Measurements from ENCODE around the gene GABRP. TPM values are rescaled to one million over a fixed set of nuclear protein-coding genes. Genes with fewer than 3 reads are reported as not detected.

GABRP gene
- polyA plus RNA-seq, 1 donor (not counting 4 experiments of a cell fraction or from before 2014, with no cell fraction given) = 0.18 TPM

- no peak overlapping the region for H3K4me3 ChIP-seq (ENCODE audit: control insufficient read depth in 2 of 3, extremely low read depth in 1 of 3, insufficient read depth in 2 of 3, low read depth in 1 of 3, low read length in 3 of 3)
- H3K27me3 ChIP-seq (ENCODE audit: control insufficient read depth, extremely low read depth, insufficient read depth, low read length) = no peaks in the 10 kb centered on the region
- no peaks in the 10 kb centered on the region for H4K20me1 ChIP-seq (ENCODE audit: control insufficient read depth, extremely low read depth, insufficient read depth, low read length)
- no peak for TF ChIP-seq CTCF (optimal IDR thresholded peaks at IDR 0.05 in 1 of 3, IDR thresholded peaks at IDR 0.05 in 1 of 3, conservative IDR thresholded peaks at IDR 0.05 in 1 of 3; ENCODE audit: extremely low read depth in 1 of 3, insufficient read depth in 2 of 3, low read length in 3 of 3)
- TF ChIP-seq EZH2 (IDR thresholded peaks at IDR 0.05; ENCODE audit: low read length) = no peak
- H3K9me1 ChIP-seq (ENCODE audit: control insufficient read depth, extremely low read depth, insufficient read depth, low read length) = no peaks in the 10 kb centered on the region
- peaks cover 3% of the 10 kb centered on the region for H3K4me1 ChIP-seq (ENCODE audit: control insufficient read depth, extremely low read depth, insufficient read depth, low read length)
- H3K36me3 ChIP-seq (ENCODE audit: control insufficient read depth in 2 of 2, extremely low read depth in 1 of 2, insufficient read depth in 2 of 2, low read length in 2 of 2) = no peaks in the 10 kb centered on the region
- H3K9me3 ChIP-seq (ENCODE audit: control insufficient read depth, low read depth, low read length) = no peaks in the 10 kb centered on the region
- no peak overlapping the region for H3K9ac ChIP-seq (ENCODE audit: control insufficient read depth, extremely low read depth, insufficient read depth, low read length)
- no peaks in the 10 kb centered on the region for H3K79me2 ChIP-seq (ENCODE audit: control insufficient read depth, insufficient read depth, low read length)
- no peak overlapping the region for H3K4me2 ChIP-seq (ENCODE audit: control insufficient read depth, extremely low read depth, insufficient read depth, low read depth, low read length)
- no peak for FAIRE-seq
- dilution Hi-C loops (cut with MboI; ENCODE audit: extremely low pct_ligation_motif_present, low sequenced_read_pairs) = no loop called here
- no peak overlapping the region for H2AFZ ChIP-seq (ENCODE audit: control insufficient read depth, low read length)
- no peak overlapping the region for H3K27ac ChIP-seq (ENCODE audit: control insufficient read depth, insufficient read depth, low read length)
- DNase-seq (ENCODE audit: low read depth, low spot score) = no peak
Measured at GRCh38 chr5:170755679-170756456, 27.7 kb upstream of the GABRP start.

- H3K4me1 ChIP-seq (ENCODE audit: control insufficient read depth, extremely low read depth, insufficient read depth, low read length) = peaks cover 3% of the 10 kb centered on the region
- no peaks in the 10 kb centered on the region for H3K9me3 ChIP-seq (ENCODE audit: control insufficient read depth, low read depth, low read length)
- dilution Hi-C loops (cut with MboI; ENCODE audit: extremely low pct_ligation_motif_present, low sequenced_read_pairs) = no loop called here
- no peak overlapping the region for H3K4me3 ChIP-seq (ENCODE audit: control insufficient read depth in 2 of 3, extremely low read depth in 1 of 3, insufficient read depth in 2 of 3, low read depth in 1 of 3, low read length in 3 of 3)
- H3K27ac ChIP-seq (ENCODE audit: control insufficient read depth, insufficient read depth, low read length) = no peak overlapping the region
- H3K27me3 ChIP-seq (ENCODE audit: control insufficient read depth, extremely low read depth, insufficient read depth, low read length) = no peaks in the 10 kb centered on the region
- no peaks in the 10 kb centered on the region for H3K9me1 ChIP-seq (ENCODE audit: control insufficient read depth, extremely low read depth, insufficient read depth, low read length)
- no peak for TF ChIP-seq CTCF (optimal IDR thresholded peaks at IDR 0.05 in 1 of 3, IDR thresholded peaks at IDR 0.05 in 1 of 3, conservative IDR thresholded peaks at IDR 0.05 in 1 of 3; ENCODE audit: extremely low read depth in 1 of 3, insufficient read depth in 2 of 3, low read length in 3 of 3)
- TF ChIP-seq EZH2 (IDR thresholded peaks at IDR 0.05; ENCODE audit: low read length) = no peak
- DNase-seq (ENCODE audit: low read depth, low spot score) (no peak), FAIRE-seq (no peak)
- no peaks in the 10 kb centered on the region for H3K79me2 ChIP-seq (ENCODE audit: control insufficient read depth, insufficient read depth, low read length)
- H3K36me3 ChIP-seq (ENCODE audit: control insufficient read depth in 2 of 2, extremely low read depth in 1 of 2, insufficient read depth in 2 of 2, low read length in 2 of 2) = no peaks in the 10 kb centered on the region
- no peaks in the 10 kb centered on the region for H4K20me1 ChIP-seq (ENCODE audit: control insufficient read depth, extremely low read depth, insufficient read depth, low read length)
- H3K4me2 ChIP-seq (ENCODE audit: control insufficient read depth, extremely low read depth, insufficient read depth, low read depth, low read length) = no peak overlapping the region
- no peak overlapping the region for H2AFZ ChIP-seq (ENCODE audit: control insufficient read depth, low read length)
- no peak overlapping the region for H3K9ac ChIP-seq (ENCODE audit: control insufficient read depth, extremely low read depth, insufficient read depth, low read length)
Measured at GRCh38 chr5:170756691-170757090, 26.8 kb upstream of the GABRP start.
